Lower leg skin (tissue), 3 donors: Measurements from ENCODE around the gene APMAP.

Source experiments
- POLR2A ChIP-seq, 2 donors: fragments of 450-650 bp; IDR thresholded peaks; one replicate each; pipeline ENCODE4 v1.6.1; 2016 to 2017; ENCODE audit warnings: antibody characterized with exemption in 2 of 2, mild to moderate bottlenecking in 1 of 2, moderate library complexity in 1 of 2
- TF ChIP-seq, protein P1 (sequence below), 3 donors: fragments of 450-650 bp; IDR thresholded peaks; one replicate each; pipeline ENCODE4 v1.5.1; 2016; ENCODE audit warnings: antibody characterized with exemption in 3 of 3, mild to moderate bottlenecking in 3 of 3, moderate library complexity in 2 of 3

DNA sequence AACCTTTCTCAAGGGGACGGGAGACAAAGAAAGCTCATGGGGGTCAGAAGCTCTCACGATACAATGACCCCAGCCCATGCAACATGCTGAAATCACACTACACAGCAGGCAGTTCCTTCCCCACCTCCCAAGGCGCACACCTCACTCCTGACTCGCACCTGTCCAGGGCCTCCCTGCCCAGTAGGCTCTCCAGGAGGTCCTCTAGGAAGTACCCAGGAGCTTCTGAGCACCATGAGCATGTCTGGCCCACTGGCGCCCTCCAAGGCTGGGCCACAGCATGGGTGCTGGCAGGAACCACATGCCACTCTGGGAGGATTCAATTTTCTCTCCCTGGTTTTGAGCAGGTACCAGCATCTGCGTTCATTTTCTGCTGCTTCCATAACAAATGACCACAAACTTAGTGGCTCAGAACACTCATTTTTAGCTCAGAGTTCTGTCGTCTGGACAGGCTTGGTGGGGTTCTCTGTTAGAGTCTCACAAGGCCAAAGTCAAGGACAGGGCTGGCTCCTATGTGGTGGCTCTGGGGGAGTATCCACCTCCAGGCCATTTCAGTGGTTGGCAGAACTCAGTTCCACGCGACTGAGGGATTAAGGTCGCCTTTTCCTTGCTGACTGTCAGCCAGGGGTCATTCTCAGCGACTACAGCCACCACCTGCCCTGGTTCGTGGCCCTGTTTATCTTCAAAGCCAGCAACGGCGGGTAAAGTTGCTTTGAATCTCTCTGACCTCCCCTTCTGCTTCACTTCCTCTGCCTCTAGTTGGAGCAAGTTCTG is 32.7 kb upstream of the APMAP start:
- TF ChIP-seq, protein P1, sequence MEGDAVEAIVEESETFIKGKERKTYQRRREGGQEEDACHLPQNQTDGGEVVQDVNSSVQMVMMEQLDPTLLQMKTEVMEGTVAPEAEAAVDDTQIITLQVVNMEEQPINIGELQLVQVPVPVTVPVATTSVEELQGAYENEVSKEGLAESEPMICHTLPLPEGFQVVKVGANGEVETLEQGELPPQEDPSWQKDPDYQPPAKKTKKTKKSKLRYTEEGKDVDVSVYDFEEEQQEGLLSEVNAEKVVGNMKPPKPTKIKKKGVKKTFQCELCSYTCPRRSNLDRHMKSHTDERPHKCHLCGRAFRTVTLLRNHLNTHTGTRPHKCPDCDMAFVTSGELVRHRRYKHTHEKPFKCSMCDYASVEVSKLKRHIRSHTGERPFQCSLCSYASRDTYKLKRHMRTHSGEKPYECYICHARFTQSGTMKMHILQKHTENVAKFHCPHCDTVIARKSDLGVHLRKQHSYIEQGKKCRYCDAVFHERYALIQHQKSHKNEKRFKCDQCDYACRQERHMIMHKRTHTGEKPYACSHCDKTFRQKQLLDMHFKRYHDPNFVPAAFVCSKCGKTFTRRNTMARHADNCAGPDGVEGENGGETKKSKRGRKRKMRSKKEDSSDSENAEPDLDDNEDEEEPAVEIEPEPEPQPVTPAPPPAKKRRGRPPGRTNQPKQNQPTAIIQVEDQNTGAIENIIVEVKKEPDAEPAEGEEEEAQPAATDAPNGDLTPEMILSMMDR (IDR thresholded peaks at IDR 0.05) = no peak
- no peak for TF ChIP-seq POLR2A (IDR thresholded peaks at IDR 0.05)
